Sigmoid colon (tissue), 7 donors: ENCODE measurements around the gene PITPNM2. TPM values are rescaled to one million over a fixed set of nuclear protein-coding genes. Genes with fewer than 3 reads are reported as not detected.

Source experiments
- DNase-seq: peaks from one replicate; pipeline ENCODE4 v3.0.0-alpha.2; 2019
- H3K27ac ChIP-seq, 4 donors: fragments of 200-600 bp; sonication (generic); one replicate each; pipeline ENCODE4 v1.5.1; 2016 to 2019; ENCODE audit warnings: mild to moderate bottlenecking in 1 of 4
- H3K27me3 ChIP-seq, 3 donors: fragments of 200-600 bp; sonication (generic); one replicate each; pipeline ENCODE4 v1.5.1; 2019; ENCODE audit warnings: mild to moderate bottlenecking in 1 of 3
- H3K36me3 ChIP-seq, 4 donors: fragments of 200-600 bp; sonication (generic); one replicate each; pipeline ENCODE4 v1.5.1; 2016 to 2019
- H3K4me1 ChIP-seq, 4 donors: fragments of 200-600 bp; sonication (generic); one replicate each; pipeline ENCODE4 v1.5.1; 2017 to 2019
- H3K4me3 ChIP-seq, 4 donors: fragments of 200-600 bp; sonication (generic); one replicate each; pipeline ENCODE4 v1.5.1; 2017 to 2019; ENCODE audit warnings: mild to moderate bottlenecking in 2 of 4, moderate library complexity in 1 of 4
- H3K9me3 ChIP-seq, 4 donors: fragments of 200-600 bp in 3 of 4; sonication (generic) in 3 of 4; one replicate each; pipeline versions ENCODE4 v1.5.1 to v1.6.1; 2013 to 2019
- EP300 ChIP-seq, 4 donors: sonication (generic); formaldehyde crosslinking; IDR thresholded peaks; one replicate each; pipeline ENCODE4 v1.6.1; 2017; ENCODE audit warnings: antibody characterized with exemption in 4 of 4
- POLR2A ChIP-seq, 2 donors: fragments of 450-650 bp; IDR thresholded peaks; one replicate each; pipeline ENCODE4 v1.6.1; 2016; ENCODE audit warnings: antibody characterized with exemption in 2 of 2, mild to moderate bottlenecking in 2 of 2, moderate library complexity in 2 of 2
- POLR2AphosphoS5 ChIP-seq, 4 donors: sonication (generic); formaldehyde crosslinking; IDR thresholded peaks; one replicate each; pipeline ENCODE4 v1.6.1; 2017; ENCODE audit warnings: antibody characterized with exemption in 4 of 4
- WGBS, 2 donors: extraction: QIAGEN DNeasy Blood & Tissue Kit; methylation state at CpG; one replicate each; pipeline ENCODE4 v1.1.7; 2013; 5-methylcytosine and 5-hydroxymethylcytosine counted together
- intact Hi-C: fragments of 100-400 bp; cut with DNase I; formaldehyde crosslinking; loops from one replicate; pipeline ENCODE4 v1.15.1; 2023
- polyA plus RNA-seq, 3 donors: library from polyadenylated mRNA; stranded (reverse); fragments of 200-250 nt; gene quantifications; one replicate each; pipeline ENCODE4 v1.2.3, GENCODE V29; 2013
- total RNA-seq, 4 donors: library from RNA; depleted of rRNA; stranded (reverse); fragments of >200 nt; gene quantifications; one replicate each; pipeline ENCODE4 v1.1.0, GENCODE V29; 2016
- TF ChIP-seq, protein P1 (sequence below), 4 experiments: fragments of 450-650 bp in 3 of 4; fragments of 200-600 bp in 1 of 4; IDR thresholded peaks; one replicate each; pipeline ENCODE4 v1.5.1; 2016 to 2019; ENCODE audit warnings: antibody characterized with exemption in 4 of 4, mild to moderate bottlenecking in 3 of 4, moderate library complexity in 2 of 4
- donor health status: healthy with polysubstance abuse.
- donor health status: Bipolar disorder and iron deficiency.
- donor health status: healthy.

Gene PITPNM2
- total and polyA plus RNA-seq, 7 donors, result 1.8 to 19.5 (median 6.6) TPM

DNA sequence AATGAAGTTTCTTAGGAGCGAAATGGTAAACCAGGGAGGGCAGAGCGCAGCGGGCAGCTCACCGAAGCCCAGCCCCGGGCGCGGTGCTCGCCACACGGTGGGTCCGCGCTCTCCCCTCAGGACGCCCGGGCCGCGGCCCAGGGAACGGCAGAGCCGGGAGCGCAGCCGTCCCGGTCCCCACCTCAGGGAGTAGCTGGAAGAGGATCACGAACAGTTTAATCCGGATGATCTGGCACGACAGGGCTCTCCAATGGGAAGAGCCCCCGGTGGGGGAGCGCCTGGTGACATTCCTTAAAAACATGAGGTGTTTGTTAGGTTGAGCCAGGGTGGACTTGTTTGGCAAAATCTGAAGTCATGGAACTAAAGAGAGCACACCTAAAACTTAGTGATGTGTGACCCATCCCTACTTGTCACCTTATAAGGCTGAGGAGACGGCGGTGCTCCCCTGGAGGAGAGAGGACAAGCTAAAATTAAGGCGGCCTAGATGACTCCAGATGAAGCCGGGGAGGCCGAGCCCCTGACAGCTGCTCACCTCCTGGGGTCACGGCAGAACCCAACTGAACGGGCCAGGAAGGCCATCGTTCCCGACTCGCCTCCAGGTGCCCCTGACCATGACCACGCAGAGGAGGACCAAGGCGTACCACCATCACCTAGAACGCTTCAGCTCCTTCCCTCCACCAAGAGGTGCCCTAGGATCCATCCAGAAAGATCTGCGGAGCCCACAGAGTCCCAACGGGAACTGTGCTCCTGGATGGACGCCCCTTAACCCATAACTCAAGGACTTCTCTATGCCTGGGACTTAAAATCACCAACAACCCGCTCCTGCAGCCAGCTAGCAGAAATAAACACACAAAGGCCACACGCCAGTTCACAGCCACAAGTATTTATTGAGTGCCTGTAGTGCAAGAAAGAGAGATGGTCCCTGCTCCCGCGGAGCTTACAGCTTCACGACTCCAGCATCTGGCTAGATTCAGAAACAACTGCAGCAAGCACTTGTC lies 866 bp upstream of the PITPNM2 start:
- H3K36me3 ChIP-seq, result peaks cover 0 to 14% (median 0%) of the 10 kb centered on the region in 4 donors
- DNase-seq, result no peak
- peaks cover 0 to 33% (median 28%) of the 10 kb centered on the region in 4 donors for H3K4me1 ChIP-seq
- TF ChIP-seq EP300 (IDR thresholded peaks at IDR 0.05) (no peak), POLR2AphosphoS5 (IDR thresholded peaks at IDR 0.05) (no peak), POLR2A (IDR thresholded peaks at IDR 0.05) (no peak)
- TF ChIP-seq, protein P1, sequence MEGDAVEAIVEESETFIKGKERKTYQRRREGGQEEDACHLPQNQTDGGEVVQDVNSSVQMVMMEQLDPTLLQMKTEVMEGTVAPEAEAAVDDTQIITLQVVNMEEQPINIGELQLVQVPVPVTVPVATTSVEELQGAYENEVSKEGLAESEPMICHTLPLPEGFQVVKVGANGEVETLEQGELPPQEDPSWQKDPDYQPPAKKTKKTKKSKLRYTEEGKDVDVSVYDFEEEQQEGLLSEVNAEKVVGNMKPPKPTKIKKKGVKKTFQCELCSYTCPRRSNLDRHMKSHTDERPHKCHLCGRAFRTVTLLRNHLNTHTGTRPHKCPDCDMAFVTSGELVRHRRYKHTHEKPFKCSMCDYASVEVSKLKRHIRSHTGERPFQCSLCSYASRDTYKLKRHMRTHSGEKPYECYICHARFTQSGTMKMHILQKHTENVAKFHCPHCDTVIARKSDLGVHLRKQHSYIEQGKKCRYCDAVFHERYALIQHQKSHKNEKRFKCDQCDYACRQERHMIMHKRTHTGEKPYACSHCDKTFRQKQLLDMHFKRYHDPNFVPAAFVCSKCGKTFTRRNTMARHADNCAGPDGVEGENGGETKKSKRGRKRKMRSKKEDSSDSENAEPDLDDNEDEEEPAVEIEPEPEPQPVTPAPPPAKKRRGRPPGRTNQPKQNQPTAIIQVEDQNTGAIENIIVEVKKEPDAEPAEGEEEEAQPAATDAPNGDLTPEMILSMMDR (IDR thresholded peaks at IDR 0.05), result no peak
- WGBS, 2 donors, result 40 to 41% methylated on average over 46 of the region's 46 CpGs
- no peaks in the 10 kb centered on the region for H3K27me3 ChIP-seq
- H3K4me3 ChIP-seq, result peak overlapping the region; percentile 54 to 86 (median 82)
- peak overlapping the region; percentile 88 to 95 (median 92) for H3K27ac ChIP-seq
- H3K9me3 ChIP-seq, result no peaks in the 10 kb centered on the region
- intact Hi-C loops, result loop anchor here (1.0 to 5.0 kb wide), 4 partner anchors 34 to 169 kb away; partner anchors contain the start of genes ARL6IP4, MPHOSPH9 and MTRFR

DNA sequence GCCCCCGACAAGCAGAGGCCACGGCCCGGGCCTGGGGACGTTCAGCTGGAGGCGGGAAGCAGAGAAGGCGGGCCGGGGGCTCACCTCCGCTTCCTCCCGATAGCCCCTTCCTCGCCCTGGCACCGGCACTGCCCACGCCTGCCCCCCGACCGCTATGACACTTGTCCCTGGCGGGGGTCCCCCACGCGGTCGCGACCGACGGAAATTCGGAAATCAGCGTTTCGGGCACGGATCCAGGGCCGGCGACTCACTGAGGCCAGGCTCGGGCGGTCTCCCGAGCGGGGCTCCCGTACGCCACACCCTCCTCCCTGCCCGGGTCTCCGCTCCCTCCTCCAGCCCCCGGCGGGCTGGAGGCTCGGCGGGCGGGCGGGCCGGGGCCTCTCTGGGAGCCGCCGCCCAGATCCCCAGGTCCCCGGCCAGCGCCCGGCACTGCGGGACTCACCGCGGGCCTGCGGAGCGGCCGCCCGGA lies 581 bp downstream of the PITPNM2 start:
- TF ChIP-seq, protein P1 (IDR thresholded peaks at IDR 0.05), result no peak
- TF ChIP-seq POLR2A (IDR thresholded peaks at IDR 0.05) (no peak), POLR2AphosphoS5 (IDR thresholded peaks at IDR 0.05) (no peak), EP300 (IDR thresholded peaks at IDR 0.05) (no peak)
- intact Hi-C loops, result loop anchor here (5.0 kb wide), 3 partner anchors 33 to 168 kb away; partner anchors contain the start of genes ARL6IP4, MPHOSPH9 and MTRFR
- no peaks in the 10 kb centered on the region for H3K27me3 ChIP-seq
- no peaks in the 10 kb centered on the region for H3K9me3 ChIP-seq
- H3K4me3 ChIP-seq, result peak overlapping the region; percentile 44 to 86 (median 82)
- 1% methylated on average over 54 of the region's 54 CpGs for WGBS, 2 donors
- H3K4me1 ChIP-seq, result peaks cover 0 to 33% (median 28%) of the 10 kb centered on the region in 4 donors
- H3K27ac ChIP-seq, result peak overlapping the region; percentile 84 to 94 (median 87)
- peak; percentile 77 for DNase-seq
- peaks cover 0 to 14% (median 0%) of the 10 kb centered on the region in 4 donors for H3K36me3 ChIP-seq

DNA sequence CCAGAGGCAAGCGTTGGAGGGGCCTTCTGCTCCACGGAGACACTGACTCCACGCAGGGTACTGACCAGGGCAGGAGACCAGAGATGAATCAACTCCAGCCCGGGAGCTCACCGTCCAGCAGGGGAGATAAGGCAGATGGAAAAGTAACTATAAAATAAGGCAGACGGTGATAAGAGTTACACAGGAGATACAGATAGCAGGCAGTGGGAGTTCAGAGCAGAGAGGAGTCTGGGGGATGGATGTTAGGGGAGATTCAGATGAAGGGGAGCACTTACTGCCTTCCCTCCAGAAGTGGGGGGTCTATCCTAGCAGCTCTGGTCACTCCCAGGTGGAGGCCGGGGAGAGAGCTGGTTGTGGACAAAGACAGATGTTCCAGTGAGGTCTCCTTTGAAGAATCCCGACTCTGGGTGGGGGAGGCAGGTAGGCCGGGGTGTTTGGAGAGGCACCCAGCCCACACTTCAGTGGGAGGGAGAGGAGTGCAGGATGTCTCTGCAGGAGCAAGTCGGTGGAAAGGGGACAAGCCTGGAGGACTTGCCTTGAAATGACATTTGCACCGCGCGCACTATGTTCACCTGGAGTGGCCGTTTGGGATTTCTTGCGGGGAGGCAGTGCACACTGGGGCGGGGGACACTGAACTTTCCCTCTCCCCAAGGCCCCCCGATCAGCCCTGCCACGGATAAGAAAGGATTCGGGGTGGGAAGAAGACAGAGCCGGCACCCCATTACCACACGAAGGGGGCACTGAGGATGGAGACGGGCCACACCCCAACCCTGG lies 1.2 kb downstream of the PITPNM2 start:
- H3K27me3 ChIP-seq, result no peaks in the 10 kb centered on the region
- peak overlapping the region; percentile 44 to 86 (median 82) for H3K4me3 ChIP-seq
- no peak for DNase-seq
- WGBS, 2 donors, result 18 to 45% methylated on average over 22 of the region's 22 CpGs
- intact Hi-C loops, result loop anchor here (5.0 kb wide), 3 partner anchors 32 to 167 kb away; partner anchors contain the start of genes ARL6IP4, MPHOSPH9 and MTRFR
- H3K4me1 ChIP-seq, result peaks cover 0 to 33% (median 28%) of the 10 kb centered on the region in 4 donors
- H3K9me3 ChIP-seq, result no peaks in the 10 kb centered on the region
- peaks cover 0 to 8% (median 0%) of the 10 kb centered on the region in 4 donors for H3K36me3 ChIP-seq
- peak overlapping the region; percentile 84 to 94 (median 87) for H3K27ac ChIP-seq
- no peak for TF ChIP-seq POLR2AphosphoS5 (IDR thresholded peaks at IDR 0.05)
- TF ChIP-seq, protein P1 (IDR thresholded peaks at IDR 0.05), result no peak
- TF ChIP-seq POLR2A (IDR thresholded peaks at IDR 0.05), result no peak
- no peak for TF ChIP-seq EP300 (IDR thresholded peaks at IDR 0.05)

DNA sequence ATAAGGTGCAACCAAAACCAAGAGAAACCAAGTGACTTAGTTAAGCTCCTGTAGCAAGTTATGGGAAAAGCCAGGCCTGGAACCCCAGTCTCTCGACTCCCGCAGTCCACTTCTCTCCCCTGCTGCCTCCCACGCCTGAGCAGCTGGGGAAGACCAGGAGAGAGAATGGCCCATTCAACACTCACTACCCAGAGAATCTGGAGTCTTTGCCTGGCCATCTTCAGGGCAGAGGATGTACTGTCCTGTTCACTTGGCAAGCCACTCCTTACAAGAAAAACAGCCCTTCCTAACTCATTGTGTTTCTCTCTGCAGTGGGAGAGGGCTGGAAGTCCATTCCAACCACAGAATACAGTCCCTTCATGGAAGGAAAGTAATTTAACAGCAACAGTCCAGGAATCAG lies 1.8 kb downstream of the PITPNM2 start:
- intact Hi-C loops, result no loop called here

More for the DNA sequence above, 1.8 kb downstream of the PITPNM2 start:
- H3K4me1 ChIP-seq, result peaks cover 0 to 34% (median 28%) of the 10 kb centered on the region in 4 donors
- H3K36me3 ChIP-seq, result peaks cover 0 to 7% (median 0%) of the 10 kb centered on the region in 4 donors
- no peaks in the 10 kb centered on the region for H3K27me3 ChIP-seq
- TF ChIP-seq POLR2A (IDR thresholded peaks at IDR 0.05) (no peak), POLR2AphosphoS5 (IDR thresholded peaks at IDR 0.05) (peak in 2 of 4 donors; percentile 23 to 33)
- H3K27ac ChIP-seq, result peak overlapping the region; percentile 84 to 94 (median 87)
- WGBS, 2 donors, result 92 to 95% methylated on average over 3 of the region's 3 CpGs
- H3K9me3 ChIP-seq, result no peaks in the 10 kb centered on the region
- no peak for DNase-seq
- H3K4me3 ChIP-seq, result peak overlapping the region in 3 of 4 donors; percentile 44 to 86 (median 79)
